Caco-2 (cell line): ENCODE measurements around the gene SLC7A8. TPM values are rescaled to one million over a fixed set of nuclear protein-coding genes. Genes with fewer than 3 reads are reported as not detected.
A peak's percentile ranks its signal among the peaks of the same experiment; 100 is the strongest.

Source experiments
- BruUV-seq: library from RNA; stranded (reverse); fragments of 400-500 nt; replicated peaks from 2 replicates; lab custom pipeline; 2021; lab: Mats Ljungman, UMichigan
- CTCF ChIA-PET: fragments of 300-600 bp; sonication (Branson Sonifier 250); formaldehyde crosslinking; loops from one replicate; lab custom pipeline; 2022; ENCODE audit warnings: antibody characterized with exemption; lab: Charles Lee
- POLR2A ChIA-PET: fragments of 300-600 bp; sonication (Branson Sonifier 250); formaldehyde crosslinking; loops from one replicate; lab custom pipeline; 2022; ENCODE audit warnings: antibody characterized with exemption; lab: Charles Lee
- DNase-seq, 2 experiments: peaks; one replicate each; pipeline versions ENCODE4 v3.0.0 to v3.0.0-alpha.2; 2020 to 2022
- H3K27me3 ChIP-seq: replicated peaks from 2 replicates; pipeline ENCODE4 v1.6.0; 2011; ENCODE audit warnings: low read length; ENCODE audit not compliant: control insufficient read depth, insufficient read depth
- H3K36me3 ChIP-seq: 2 replicates; pipeline ENCODE4 v1.5.1; 2011; ENCODE audit warnings: low read length; ENCODE audit not compliant: control insufficient read depth, insufficient read depth
- H3K4me1 ChIP-seq: fragments of 250-450 bp; sonication (Bioruptor Pico); 2 replicates; pipeline ENCODE4 v1.5.1; 2020; ENCODE audit warnings: mild to moderate bottlenecking
- H3K4me3 ChIP-seq: 2 replicates; pipeline ENCODE4 v1.5.1; 2011; ENCODE audit warnings: low read depth, mild to moderate bottlenecking, control low read depth, low read length
- H3K9me3 ChIP-seq: fragments of 250-450 bp; sonication (Bioruptor Pico); 2 replicates; pipeline ENCODE4 v1.5.1; 2020; ENCODE audit warnings: mild to moderate bottlenecking, moderate library complexity
- H3K27ac Mint-ChIP-seq: one replicate; pipeline ENCODE4 v1.8.0; 2022; ENCODE audit warnings: mixed read lengths; ENCODE audit not compliant: unreplicated experiment
- H3K27me3 Mint-ChIP-seq: one replicate; pipeline ENCODE4 v1.8.0; 2022; ENCODE audit warnings: mixed read lengths; ENCODE audit not compliant: insufficient read depth, unreplicated experiment
- H3K36me3 Mint-ChIP-seq: one replicate; pipeline ENCODE4 v1.8.0; 2022; ENCODE audit warnings: mild to moderate bottlenecking, mixed read lengths; ENCODE audit not compliant: insufficient read depth, unreplicated experiment
- H3K4me1 Mint-ChIP-seq: one replicate; pipeline ENCODE4 v1.8.0; 2022; ENCODE audit warnings: low read depth, mixed read lengths; ENCODE audit not compliant: unreplicated experiment
- H3K4me3 Mint-ChIP-seq: one replicate; pipeline ENCODE4 v1.8.0; 2022; ENCODE audit warnings: mild to moderate bottlenecking, moderate library complexity, mixed read lengths; ENCODE audit not compliant: unreplicated experiment
- H3K9me3 Mint-ChIP-seq: one replicate; pipeline ENCODE4 v1.8.0; 2022; ENCODE audit warnings: mixed read lengths; ENCODE audit not compliant: unreplicated experiment
- intact Hi-C: fragments of 100-400 bp; cut with micrococcal nuclease; formaldehyde crosslinking; loops from one replicate; pipeline ENCODE4 v1.10.0; 2022; ENCODE audit not compliant: unreplicated experiment
- total RNA-seq: library from RNA; stranded (reverse); gene quantifications from 2 replicates; pipeline ENCODE4 v1.2.3, GENCODE V29; 2022
- TF ChIP-seq, protein P1 (sequence below), 2 experiments: fragments of 200-600 bp in 1 of 2; IDR thresholded peaks; 1 replicate in 1 of 2; 2 replicates in 1 of 2; pipeline versions ENCODE4 v1.5.1 to v1.8.0; 2011 to 2022; ENCODE audit warnings: antibody characterized with exemption in 1 of 2, control low read depth in 1 of 2, inconsistent platforms in 1 of 2, low read depth in 1 of 2, low read length in 1 of 2, mild to moderate bottlenecking in 1 of 2, moderate library complexity in 1 of 2; ENCODE audit not compliant: insufficient read depth in 1 of 2, severe bottlenecking in 1 of 2, unreplicated experiment in 1 of 2

SLC7A8 gene
- total RNA-seq, 1 experiment from 2014 or later, result 26.9 TPM

DNA sequence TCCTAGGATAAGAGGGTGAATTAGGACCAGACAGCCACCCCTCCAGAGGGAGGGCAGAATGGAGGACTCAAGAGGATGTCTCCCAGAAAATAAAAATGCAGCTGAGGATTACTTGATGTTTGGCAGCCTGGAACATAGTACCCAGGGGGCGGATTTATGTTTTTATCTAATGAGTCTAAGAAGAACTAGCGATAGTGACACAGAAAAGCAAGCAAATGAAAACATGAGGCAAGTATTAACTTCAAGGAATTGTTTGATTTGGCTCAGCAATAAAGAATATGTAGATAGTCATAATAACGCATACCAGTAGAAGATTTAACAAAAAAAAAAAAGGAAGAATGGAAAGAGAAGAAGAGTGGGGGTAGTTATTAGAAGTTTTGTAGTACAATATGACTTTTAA, 10.0 kb upstream of the SLC7A8 start:
- Mint-ChIP-seq H3K27ac (no peak overlapping the region), H3K4me3 (no peak overlapping the region), H3K36me3 (no peaks in the 10 kb centered on the region), H3K4me1 (no peaks in the 10 kb centered on the region), H3K9me3 (no peaks in the 10 kb centered on the region), H3K27me3 (no peaks in the 10 kb centered on the region)
- DNase-seq, result no peak
- BruUV-seq, result no TSS peak
- Histone ChIP-seq H3K27me3 (no peaks in the 10 kb centered on the region), H3K9me3 (no peaks in the 10 kb centered on the region), H3K36me3 (no peaks in the 10 kb centered on the region), H3K4me1 (peaks cover 9% of the 10 kb centered on the region), H3K4me3 (no peak overlapping the region)
- ChIA-PET POLR2A (no interaction called here), CTCF (no interaction called here)
- intact Hi-C loops, result no loop called here
- TF ChIP-seq, protein P1, sequence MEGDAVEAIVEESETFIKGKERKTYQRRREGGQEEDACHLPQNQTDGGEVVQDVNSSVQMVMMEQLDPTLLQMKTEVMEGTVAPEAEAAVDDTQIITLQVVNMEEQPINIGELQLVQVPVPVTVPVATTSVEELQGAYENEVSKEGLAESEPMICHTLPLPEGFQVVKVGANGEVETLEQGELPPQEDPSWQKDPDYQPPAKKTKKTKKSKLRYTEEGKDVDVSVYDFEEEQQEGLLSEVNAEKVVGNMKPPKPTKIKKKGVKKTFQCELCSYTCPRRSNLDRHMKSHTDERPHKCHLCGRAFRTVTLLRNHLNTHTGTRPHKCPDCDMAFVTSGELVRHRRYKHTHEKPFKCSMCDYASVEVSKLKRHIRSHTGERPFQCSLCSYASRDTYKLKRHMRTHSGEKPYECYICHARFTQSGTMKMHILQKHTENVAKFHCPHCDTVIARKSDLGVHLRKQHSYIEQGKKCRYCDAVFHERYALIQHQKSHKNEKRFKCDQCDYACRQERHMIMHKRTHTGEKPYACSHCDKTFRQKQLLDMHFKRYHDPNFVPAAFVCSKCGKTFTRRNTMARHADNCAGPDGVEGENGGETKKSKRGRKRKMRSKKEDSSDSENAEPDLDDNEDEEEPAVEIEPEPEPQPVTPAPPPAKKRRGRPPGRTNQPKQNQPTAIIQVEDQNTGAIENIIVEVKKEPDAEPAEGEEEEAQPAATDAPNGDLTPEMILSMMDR (IDR thresholded peaks at IDR 0.05; ENCODE audit: insufficient read depth in 1 of 2, low read depth in 1 of 2, low read length in 1 of 2, severe bottlenecking in 1 of 2, unreplicated experiment in 1 of 2), result no peak

DNA sequence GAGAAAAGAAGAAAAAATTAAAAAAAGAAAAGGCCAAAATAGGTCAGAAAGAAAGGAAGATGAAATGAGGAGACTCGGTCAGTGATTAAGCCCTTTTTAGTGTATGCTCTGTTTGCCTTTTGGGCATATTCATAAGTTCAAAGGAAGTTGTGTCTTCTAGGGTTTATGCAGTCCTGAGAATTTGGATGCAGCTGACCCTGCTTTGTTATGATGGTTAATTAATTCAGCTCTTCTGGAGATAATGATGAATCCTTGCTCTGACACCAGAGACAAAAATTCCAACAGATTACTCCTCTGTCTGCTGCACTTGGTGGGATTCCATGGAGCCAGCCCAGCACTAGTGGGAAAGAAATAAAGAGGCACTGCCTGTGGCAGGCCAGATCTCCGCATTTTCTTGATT, 4.5 kb upstream of the SLC7A8 start:
- TF ChIP-seq, protein P1 (IDR thresholded peaks at IDR 0.05; ENCODE audit: insufficient read depth in 1 of 2, low read depth in 1 of 2, low read length in 1 of 2, severe bottlenecking in 1 of 2, unreplicated experiment in 1 of 2), result no peak
- no peaks in the 10 kb centered on the region for H3K9me3 ChIP-seq
- H3K4me3 ChIP-seq, result no peak overlapping the region
- ChIA-PET POLR2A (no interaction called here), CTCF (interaction anchor here (0.9 to 10.6 kb wide), 4 partner anchors 15 to 111 kb away, joined by 3 to 176 read pairs (median 6); partner anchors contain the start of gene CEBPE)
- DNase-seq, result no peak
- H3K27me3 ChIP-seq, result no peaks in the 10 kb centered on the region
- H3K4me1 ChIP-seq, result no peaks in the 10 kb centered on the region
- no peaks in the 10 kb centered on the region for H3K36me3 Mint-ChIP-seq
- no peaks in the 10 kb centered on the region for H3K27me3 Mint-ChIP-seq
- no peaks in the 10 kb centered on the region for H3K36me3 ChIP-seq
- intact Hi-C loops, result loop anchor here (1.0 to 2.0 kb wide), 2 partner anchors 68 to 119 kb away; no protein-coding TSS in a partner anchor
- no TSS peak for BruUV-seq
- no peak overlapping the region for H3K27ac Mint-ChIP-seq
- H3K4me1 Mint-ChIP-seq, result peaks cover 5% of the 10 kb centered on the region
- H3K4me3 Mint-ChIP-seq, result no peak overlapping the region
- H3K9me3 Mint-ChIP-seq, result no peaks in the 10 kb centered on the region

DNA sequence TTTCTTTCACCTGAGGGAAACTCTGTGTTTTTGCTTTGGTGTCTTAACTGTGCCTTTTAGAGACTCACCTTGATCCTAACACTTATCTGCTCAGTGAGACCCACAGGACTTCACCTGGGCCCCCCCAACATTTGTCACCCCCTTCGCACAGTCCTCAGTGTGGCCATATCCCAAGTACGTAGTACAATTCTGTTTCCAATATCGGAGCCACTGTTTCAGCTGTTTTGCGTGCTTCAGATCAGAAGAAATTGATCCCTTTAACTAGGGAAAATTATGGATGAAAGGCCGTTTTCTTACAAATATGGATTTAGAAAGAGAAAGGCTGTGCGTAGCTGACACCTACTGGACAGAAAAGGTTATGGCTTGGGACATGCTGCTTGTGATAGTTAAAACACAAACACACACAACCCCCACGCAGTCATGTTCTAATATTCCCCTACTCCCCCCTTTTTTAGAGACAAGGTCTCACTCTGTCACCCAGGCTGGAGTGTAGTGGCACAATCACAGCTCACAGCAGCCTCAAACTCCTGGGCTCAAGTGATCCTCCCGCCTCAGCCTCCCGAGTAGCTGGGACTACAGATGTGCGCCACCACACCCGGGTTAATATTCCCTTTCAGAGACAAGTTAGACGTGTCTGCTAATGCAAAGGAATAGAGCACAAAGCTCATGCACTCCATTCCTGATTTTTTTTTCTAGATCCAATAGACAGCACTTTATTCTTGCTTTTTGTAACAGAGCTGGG, 3.6 kb upstream of the SLC7A8 start:
- H3K36me3 ChIP-seq, result no peaks in the 10 kb centered on the region
- Mint-ChIP-seq H3K4me3 (no peak overlapping the region), H3K27ac (no peak overlapping the region), H3K9me3 (no peaks in the 10 kb centered on the region), H3K36me3 (no peaks in the 10 kb centered on the region), H3K27me3 (no peaks in the 10 kb centered on the region), H3K4me1 (peaks cover 5% of the 10 kb centered on the region)
- no TSS peak for BruUV-seq
- POLR2A ChIA-PET, result no interaction called here
- DNase-seq, result peak; percentile 53
- no peaks in the 10 kb centered on the region for H3K27me3 ChIP-seq
- no peaks in the 10 kb centered on the region for H3K4me1 ChIP-seq
- CTCF ChIA-PET, result interaction anchor here (1.1 to 10.6 kb wide), 3 partner anchors 14 to 110 kb away, joined by 5 to 176 read pairs (median 6); partner anchors contain the start of gene CEBPE
- no peak overlapping the region for H3K4me3 ChIP-seq
- TF ChIP-seq, protein P1 (IDR thresholded peaks at IDR 0.05; ENCODE audit: insufficient read depth in 1 of 2, low read depth in 1 of 2, low read length in 1 of 2, severe bottlenecking in 1 of 2, unreplicated experiment in 1 of 2), result peak; percentile 84 to 85
- no peaks in the 10 kb centered on the region for H3K9me3 ChIP-seq
- intact Hi-C loops, result loop anchor here (1.0 to 2.0 kb wide), 2 partner anchors 67 to 118 kb away; no protein-coding TSS in a partner anchor
